IPS DF 19.7 (cell line): ENCODE data around the gene ADGRB2.

ENCODE experiments used
- DNase-seq: peaks from one replicate; pipeline ENCODE4 v3.0.0-alpha.2; 2013; ENCODE audit warnings: low read depth, low spot score

ADGRB2 gene

DNA sequence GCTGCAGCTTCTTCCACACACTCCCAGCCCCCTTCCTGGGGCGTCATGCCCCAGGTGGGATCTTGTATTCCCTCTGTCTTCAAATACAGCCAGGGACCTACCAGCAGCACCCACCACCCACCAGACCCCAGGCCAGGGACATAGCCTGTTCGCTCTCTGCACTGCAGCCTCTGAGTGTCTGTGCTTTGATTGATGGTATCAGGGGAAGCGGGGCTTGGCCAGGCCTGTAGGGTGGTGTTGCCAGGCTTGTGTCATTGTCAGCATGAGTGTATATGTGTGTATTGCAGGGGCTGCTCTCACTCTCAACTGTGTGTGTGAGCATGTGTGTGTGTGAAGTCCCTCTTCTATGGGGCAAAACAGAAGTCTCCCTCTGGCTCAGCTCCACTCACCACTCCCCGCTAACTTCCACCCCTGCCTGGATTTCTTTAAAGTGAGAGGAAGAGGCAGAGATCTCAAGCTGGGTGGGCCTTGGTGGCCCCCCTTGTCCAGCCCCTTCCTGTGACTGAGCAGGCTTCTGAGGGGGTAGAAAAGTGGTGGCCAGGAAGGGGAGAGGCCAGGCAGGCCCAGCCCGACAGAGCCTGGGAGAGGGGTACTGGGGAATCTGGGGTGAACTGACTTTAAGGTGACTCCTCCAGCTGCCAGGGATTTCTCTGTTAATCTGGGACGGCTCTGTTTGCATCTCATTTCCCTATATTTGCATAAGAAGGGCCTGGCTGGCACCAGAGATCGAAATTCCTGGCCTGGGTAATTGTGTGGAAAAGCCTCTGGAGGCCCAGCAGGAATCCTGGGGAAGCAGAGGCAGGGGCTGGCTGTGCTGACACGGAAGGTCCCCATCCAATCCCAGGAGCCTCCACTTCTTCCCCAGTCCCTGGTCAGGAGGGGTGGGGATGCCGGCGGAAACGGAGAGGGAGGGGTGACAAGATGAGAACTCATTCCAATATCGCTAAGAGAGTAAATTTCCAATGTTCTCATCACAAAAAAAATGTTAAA lies 18.6 kb upstream of the ADGRB2 start:
- DNase-seq = no peak

DNA sequence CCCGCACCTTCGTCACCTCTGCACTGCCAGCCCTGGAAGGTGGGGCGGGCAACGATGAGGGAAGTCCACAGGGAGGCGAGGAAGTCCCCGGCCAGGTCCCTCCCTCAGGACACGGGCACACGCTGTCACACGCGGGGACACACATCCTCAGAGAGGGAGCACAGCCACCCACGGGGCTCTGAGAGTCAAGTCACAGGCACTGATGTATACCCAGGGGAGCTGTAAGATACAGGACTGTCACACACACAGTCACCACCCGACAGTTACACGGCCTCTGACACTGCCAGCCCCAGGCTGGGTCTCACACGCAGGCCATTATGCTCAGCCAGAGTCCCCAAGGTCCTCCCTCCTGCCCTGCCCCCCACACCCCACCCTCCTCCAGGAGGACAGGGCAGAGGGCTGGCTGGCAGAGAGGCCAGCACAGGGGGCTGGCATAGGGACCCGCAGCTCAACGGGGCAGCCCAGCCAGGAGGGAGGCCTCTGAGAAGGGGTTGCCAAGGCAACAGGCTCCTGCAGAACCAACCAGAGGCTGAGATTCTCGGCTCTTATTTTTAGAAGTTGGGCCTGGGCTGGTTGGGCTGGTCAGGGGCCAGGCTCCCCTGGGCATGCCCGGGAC lies 17.7 kb upstream of the ADGRB2 start:
- no peak for DNase-seq

DNA sequence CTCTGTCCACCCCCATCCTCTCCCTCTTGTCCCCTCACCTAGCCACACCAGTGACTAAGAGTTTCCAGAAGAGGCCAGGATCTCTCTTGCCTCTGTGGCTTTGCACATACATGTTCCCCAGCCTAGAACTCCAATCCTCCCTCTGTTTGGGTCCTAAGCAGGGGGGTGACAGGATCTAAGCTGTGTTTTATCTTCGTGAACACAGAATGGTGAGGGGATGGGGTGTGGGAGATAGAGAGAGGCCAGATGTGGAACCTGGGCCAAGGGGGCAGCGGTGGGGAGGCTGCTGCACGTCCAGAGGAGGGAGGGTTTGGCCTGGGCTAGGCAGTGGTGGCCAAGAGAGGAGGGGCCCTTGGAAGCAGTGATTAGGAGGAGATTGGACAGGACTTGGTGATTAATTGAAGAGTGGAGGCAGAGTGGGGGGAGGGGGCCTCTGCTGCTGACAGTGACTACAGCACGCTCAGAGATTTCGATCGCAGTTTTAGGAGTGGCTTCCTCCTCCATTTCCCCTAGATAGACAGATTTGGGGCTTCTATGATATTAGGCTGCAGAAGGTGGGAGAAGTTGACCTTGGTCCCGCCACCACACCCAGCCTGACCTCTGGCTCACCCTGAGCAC lies 17.1 kb upstream of the ADGRB2 start:
- no peak for DNase-seq

DNA sequence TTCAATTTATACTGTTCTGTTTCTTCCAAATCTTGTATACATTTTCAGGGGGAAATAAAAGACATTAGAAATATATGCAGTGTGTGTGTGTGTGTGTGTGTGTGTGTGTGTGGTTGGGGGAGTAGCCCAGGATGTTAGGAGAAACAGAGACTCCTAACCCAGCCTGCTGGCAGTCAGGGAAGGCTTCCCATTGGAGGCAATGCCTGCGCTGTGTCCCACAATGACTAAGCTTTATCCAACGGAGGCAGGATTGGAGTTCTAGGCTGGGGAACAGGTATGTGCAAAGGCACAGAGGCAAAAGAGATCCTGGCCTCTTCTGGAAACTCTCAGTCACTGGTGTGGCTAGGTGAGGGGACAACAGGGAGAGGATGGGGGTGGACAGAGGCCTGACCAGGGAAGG lies 16.5 kb upstream of the ADGRB2 start:
- DNase-seq = no peak

DNA sequence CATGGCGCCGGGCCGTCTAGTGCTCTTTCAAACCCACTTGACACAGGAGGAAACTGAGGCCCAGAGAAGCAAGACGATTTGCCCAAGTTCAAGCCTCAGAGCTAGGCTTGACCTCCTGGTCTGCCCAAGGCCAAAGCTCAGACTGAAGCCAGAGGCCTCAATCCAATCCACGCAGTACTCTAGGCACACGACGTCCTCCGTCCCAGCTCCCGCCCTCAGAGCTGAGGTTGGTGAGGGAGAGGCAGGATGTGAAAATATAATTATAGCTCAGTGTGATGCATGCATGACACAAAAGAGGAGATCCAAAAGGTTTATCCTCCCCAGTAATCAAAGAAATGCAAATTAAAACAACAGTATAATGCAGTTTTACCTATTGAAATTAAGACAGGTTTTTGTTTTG lies 15.5 kb upstream of the ADGRB2 start:
- no peak for DNase-seq

DNA sequence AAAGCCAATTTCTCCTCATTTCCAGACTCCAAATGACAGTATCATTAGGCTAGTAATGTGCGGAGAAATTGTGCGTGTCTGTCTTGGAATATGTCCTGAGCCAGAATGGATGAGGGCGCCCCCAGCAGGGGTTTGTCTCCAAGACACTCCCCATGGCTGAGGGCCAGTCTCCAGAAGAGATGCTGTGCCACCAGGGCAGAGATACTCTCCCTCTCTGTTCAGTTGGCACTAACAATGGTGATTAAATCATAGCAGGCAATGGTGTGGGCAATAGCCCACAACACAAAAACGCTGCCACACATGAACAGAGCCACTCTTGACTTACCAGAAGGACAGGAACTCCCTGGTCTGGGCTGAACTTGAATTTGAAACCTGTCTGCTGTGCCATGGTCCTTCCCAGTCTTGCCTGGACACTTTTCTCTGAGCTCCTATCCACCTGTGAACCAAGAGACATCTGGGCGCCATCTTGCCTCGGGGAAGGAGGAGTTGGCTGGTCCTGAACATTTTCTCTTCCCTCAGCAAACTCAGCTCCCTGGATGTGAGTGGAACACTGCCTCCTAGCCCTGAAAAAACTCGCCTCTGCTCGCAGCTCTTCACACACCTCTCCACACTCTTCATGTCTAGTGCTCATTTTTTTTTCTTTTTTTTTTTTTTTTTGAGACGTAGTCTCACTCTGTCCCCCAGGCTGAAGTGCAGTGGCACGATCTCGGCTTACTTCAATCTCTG lies 14.8 kb upstream of the ADGRB2 start:
- DNase-seq = no peak

DNA sequence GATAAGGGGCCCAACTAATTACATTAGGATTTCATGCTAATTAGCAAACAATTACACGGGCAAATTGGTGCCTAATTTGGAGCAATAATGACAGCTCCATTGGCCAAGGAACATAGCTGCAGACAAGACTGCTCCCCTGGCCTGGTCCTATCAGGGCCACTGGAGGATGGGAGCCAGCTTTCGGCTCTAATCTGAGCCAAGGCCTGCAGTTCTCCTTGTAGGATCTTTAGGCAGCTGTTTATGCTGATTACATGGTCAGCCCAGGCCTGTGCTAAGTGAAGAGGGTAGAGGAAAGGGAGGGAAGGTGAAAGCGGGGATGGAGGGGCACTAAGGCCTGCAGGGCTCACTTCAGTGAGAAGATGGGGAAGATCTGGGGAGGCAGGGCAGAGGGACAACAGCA lies 12.4 kb upstream of the ADGRB2 start:
- DNase-seq = no peak

DNA sequence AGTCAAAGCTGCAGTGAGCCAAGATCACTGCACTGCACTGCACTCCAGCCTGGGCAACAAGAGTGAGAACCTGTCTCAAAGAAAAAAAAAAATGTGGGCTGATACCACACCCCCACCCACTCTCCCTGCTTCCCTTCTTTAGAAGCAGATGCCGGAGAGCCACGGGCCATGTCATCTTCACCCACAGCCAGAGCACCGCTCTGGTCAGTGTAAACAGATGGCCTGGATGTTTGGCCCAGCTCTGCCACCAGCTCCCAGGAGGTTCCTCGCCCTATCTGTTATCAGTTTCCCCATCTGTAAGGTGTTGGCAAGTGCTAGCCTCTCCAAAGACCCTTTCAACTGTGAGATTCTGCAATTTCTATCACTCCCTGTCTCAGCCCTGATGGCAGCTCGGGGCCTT lies 11.9 kb upstream of the ADGRB2 start:
- DNase-seq = no peak

DNA sequence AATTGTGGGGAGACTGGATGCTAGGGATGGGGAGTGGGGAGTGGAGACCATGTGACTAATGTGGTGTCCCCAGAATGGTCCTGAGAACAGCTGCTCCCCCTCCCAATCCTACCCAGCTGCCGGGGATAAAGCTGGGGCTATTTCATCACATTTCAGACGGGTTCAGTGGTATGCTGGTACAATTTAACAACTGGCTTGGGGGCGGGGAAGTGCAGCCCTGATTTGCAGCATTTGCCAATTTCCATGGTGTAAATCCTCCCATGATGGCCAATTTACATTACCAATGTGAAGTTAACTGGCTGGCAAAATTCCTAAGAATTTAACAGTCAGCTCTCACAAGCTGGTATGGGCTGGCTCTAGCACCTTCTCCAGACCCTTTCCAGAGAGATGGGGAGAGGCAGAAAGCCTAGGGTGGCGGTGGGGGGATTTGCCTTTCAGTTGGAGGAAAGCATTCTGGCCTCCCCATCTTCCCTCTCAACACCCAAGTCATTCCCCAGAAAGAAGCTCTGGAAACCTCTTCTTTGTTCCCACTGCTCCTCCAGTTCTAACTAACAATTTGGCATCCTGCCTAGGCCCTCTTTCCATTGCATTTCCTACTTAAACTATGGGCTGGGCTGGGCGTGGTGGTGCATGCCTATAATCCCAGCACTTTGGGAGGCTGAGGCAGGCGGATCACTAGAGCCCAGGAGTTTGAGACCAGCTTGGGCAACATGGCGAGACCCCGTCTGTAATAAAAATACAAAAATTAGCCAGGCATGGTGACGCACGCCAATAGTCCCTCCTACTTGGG lies 11.3 kb upstream of the ADGRB2 start:
- DNase-seq = no peak

DNA sequence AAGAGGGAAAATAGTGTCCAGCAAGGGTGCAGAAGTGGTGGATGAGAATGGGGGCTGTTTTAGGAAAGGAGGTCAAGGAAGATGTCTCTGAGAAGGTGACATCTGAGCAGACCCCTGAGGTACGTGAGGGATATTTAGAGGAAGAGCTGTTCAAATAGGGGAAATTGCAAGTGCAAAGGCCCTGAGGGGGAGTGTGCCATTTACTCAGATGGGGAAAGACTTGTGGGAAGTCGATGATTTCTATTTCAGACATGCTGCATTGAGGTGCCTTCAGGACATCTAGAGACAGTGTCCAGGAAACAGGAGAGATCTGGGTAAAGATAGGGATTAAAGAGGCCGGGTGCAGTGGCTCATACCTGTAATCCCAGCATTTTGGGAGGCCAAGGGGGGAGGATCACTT lies 10.4 kb upstream of the ADGRB2 start:
- DNase-seq = no peak

DNA sequence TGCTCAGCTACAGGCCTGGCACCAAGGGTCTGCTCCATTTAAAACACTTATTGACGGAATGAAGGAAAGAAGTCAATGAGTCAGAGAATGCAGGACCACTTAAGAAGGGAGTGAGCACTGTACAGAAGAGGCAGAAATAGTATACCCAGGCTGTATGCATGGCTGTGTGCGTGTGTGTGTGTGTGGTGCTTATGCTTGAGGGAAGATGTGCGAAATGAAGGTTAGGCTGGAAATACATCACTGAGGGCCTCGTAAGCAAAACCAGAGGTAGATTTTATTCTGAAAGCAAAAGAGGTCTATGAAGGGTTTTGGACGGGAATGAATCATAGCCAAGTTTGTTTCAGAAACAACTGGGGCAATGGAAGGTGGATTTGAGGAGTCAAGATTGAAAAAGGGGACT lies 9.7 kb upstream of the ADGRB2 start:
- no peak for DNase-seq

DNA sequence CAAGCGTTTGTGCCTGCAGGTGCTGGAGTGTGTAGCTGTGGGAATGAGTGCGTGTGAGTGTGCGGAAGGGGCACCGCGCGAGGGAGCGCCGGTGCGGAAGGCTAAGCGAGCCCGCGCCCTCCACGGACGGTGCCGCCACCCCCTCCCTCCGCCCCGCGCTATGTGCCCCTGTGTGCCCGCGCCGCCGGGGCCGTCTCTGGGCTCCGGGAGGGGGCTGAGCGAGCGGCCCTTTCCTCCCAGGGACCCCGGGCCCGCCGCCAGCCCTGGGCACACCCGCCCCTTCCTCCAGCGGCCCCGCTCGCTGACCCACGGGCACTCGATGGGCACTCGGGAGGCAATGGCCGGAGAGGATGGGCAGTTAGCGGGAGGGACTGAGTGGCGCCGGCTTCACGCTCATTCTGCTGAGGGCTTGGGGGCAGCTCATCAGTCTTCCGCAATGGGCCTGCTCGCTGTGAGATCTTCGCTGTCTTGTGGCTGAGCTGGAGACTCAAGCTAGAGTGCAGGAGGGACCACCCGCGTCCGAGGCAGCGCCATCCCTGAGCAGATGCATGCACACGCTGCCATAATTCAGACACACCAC lies 8.6 kb upstream of the ADGRB2 start:
- DNase-seq = no peak

DNA sequence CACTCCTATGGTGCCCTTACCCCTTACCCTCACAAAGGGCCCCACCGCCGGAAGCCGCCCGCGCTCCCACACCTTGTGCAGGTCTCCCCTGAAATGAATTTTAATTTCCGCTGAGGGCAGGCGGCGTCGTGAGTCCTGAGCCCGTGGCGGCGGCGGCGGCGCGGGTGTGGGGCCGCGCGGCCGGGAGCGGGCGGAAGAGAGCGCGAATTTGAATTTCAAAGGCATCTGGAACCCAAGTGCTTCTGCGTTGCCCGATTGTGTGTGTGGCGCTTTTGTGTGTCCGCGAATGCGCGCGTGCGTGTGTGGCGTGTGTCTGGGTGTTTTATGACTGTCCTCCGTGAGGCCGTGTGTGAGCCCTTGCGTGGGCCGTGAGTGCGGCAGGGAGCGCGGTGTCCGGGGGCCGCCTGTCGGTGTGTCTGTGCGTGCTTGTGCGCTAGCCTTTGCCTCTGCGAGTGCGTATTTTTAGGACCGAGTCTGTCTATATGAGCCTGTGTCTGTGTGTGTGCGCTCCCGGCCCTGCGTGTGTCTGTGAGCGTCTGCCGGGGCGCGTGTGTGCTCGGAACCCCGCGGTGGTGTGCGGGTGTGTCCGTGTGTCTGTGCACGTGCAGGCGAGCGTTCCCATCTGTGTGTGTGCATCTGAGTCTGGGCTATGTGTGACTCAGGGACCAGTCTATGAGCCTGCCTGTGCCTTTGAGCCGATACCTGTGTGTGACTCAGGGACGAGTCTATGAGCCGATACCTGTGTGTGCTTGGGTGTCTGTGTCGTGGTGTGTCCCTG lies 7.9 kb upstream of the ADGRB2 start:
- no peak for DNase-seq

DNA sequence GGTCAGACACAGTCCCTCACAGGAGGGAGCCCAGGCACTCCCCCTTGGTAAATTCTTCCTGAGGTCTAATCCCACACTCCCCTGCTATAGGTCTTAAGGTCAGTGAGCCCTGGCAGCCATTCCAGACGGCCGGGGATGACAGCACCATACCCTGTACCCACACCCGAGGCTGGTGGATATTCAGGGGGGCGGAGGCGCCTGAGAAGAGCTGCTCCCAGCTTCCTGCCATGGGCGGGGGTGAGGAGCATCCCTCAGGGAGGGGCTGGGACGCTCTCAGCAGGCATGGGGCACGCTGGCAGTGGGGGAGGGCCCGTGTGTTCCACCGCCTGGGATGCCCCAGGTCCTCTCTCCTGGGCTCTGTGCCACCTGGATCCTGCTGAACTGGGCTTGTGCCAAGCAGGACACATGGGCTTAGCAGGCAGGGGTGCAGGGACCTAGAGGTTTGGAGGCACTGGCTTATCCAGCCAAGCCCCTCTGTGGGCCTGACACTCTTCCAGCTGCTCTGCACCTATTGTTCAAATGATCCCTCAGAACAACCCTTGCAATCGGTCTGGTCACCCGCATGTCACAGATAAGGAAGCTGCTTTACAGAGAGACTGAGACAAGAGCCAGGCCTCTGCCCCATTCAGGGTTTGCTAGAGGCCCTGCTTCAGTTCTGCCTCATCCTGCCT lies 5.7 kb upstream of the ADGRB2 start:
- no peak for DNase-seq

DNA sequence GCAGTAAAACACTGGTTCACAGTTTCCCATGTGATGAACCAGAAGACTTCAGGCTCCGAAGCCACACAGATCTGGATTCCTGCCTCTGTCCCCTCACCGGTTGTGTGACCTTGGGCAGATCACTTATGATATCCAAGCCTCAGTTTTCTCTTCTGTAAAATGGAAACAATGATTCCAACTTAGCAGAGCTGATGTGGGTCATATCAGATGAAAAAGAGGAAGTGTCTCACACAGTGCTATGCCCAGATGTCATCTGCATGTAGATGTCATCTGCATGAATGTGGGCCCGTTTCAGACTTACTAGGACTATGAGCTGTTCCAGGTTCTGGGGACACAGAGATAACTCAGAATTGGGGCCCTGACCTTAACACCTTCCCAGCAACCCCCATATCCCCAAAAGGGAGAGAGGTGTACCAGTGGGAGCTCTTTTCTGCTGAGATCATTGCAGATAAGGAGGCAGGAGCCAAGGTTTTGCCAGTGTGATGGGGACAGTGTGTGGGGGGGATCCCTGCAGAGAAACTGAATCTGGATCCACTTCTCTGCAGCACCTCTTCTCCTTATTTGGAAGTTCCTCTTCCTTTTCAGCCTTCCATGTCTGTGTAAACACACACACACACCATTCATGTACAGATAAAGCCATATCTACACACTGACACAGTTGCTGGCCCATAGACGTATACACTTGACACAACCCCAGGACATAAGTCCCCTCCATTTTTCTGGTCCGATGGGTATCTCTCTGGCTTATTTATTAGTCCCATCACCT lies 5.0 kb upstream of the ADGRB2 start:
- DNase-seq = no peak

DNA sequence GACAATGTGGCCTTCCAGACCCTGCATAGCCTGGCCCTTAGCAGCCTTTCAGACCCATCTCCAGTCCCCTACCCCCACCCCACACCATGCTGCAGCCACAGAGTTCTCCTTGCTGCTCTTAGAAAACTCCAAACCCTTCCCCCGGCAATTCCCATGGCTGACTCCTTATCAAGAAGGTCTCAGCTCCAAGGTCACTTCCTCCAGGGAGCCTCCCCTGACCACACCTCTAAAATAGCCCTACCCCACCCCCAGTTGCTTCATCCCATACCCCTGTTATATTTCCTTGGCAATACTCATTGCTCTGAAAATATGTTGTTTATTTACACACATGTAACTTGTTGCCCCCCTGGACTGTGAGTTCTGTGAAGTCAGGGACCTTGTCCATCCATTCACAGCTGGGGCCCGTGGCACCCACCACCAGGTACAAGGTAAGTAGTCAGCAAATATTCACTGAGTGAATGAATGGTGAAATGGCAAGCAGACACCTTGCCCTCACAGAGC lies 4.3 kb upstream of the ADGRB2 start:
- no peak for DNase-seq

DNA sequence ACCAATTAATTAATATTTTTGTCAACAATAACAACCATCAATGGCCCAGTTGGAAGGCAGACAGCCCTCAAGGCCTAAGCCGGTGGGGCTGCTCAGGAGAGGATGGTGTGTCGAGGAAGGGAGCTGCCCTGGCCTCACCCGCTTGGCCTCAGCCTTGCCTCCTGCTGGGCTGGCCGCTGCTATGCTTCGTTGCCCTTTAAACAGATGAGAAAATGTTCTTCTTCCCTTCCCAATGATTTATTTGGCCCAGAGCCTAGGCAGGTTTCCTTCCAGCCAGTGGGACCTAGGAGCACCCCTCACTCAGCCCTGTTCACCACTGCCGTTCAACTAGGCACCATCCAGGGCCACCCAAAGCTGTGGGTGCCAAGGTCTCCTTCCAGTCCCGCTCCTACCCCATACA lies 3.1 kb upstream of the ADGRB2 start:
- DNase-seq = no peak

DNA sequence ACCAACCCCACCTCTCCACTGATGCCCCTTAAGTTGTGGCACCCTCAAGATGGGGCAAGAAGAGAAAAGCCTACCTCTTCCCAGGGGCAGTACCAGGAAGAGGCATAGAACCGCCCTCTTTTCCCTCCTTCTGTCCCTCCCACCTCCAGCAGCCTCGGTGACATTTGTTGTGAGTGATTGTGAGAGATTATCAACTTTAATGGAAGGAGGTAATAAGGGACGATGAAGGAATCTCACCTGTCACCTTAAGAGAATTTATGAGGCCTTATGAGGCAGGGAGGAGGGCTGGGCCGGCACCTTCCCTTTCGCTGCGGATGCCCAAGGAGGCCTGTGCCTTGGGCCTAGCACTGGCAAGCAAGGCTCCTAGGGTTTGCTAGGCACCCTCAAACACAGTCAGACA lies 1.4 kb upstream of the ADGRB2 start:
- no peak for DNase-seq

DNA sequence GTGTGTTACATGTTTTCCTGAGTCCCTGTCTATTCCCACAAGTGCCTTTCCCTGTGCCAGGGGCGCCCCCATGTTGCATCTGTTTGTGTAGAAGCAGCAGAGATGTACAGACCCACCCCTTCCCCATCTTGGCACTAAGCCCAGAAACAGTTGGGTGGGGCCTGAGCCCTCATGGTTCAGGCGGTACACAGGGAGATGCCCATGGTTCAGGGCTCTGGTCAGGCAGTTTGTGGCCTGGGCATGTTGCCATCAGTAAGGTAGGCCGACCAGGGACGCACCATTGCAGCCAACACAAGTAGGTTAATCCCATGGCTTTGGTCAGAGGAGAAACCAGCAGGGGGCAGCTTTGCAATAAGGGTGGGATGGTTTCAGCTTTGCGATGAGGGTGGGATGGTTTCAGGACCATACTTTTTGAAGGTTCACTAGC lies 914 bp upstream of the ADGRB2 start:
- no peak for DNase-seq
